Neural progenitor cell (in vitro differentiated cells): ENCODE results near the gene FLT3LG. TPM values are rescaled to one million over a fixed set of nuclear protein-coding genes. Genes with fewer than 3 reads are reported as not detected.
"Not testable (repeated sequence)": the region's sequence is repeated elsewhere in the genome, so short reads cannot be mapped to it uniquely, and the experiment has no call there.

ENCODE experiments used
- DNase-seq: peaks from one replicate; pipeline ENCODE4 v3.0.0-alpha.2; 2016; ENCODE audit warnings: low spot score
- H2AFZ ChIP-seq: fragments of 200-600 bp; sonication (generic); replicated peaks from 2 replicates; pipeline ENCODE4 v1.6.1; 2016; ENCODE audit warnings: antibody characterized with exemption
- H3F3A ChIP-seq: fragments of 200-600 bp; sonication (generic); 2 replicates; pipeline ENCODE4 v1.6.1; 2016; ENCODE audit warnings: antibody characterized with exemption, low read depth
- H3K27ac ChIP-seq: fragments of 200-600 bp; sonication (generic); 2 replicates; pipeline ENCODE4 v1.5.1; 2016; ENCODE audit warnings: mild to moderate bottlenecking
- H3K27me3 ChIP-seq: fragments of 200-600 bp; sonication (generic); 2 replicates; pipeline ENCODE4 v1.6.1; 2016; ENCODE audit warnings: mild to moderate bottlenecking, moderate library complexity
- H3K36me3 ChIP-seq: fragments of 200-600 bp; sonication (generic); 2 replicates; pipeline ENCODE4 v1.5.1; 2016
- H3K4me1 ChIP-seq: fragments of 200-600 bp; sonication (generic); 2 replicates; pipeline ENCODE4 v1.6.1; 2016; ENCODE audit warnings: mixed run types
- H3K4me2 ChIP-seq: fragments of 200-600 bp; sonication (generic); 2 replicates; pipeline ENCODE4 v1.6.1; 2016
- H3K4me3 ChIP-seq: fragments of 200-600 bp; sonication (generic); 2 replicates; pipeline ENCODE4 v1.5.1; 2016
- H3K79me2 ChIP-seq: fragments of 200-600 bp; sonication (generic); 2 replicates; pipeline ENCODE4 v1.6.1; 2016; ENCODE audit warnings: low read depth
- H3K9ac ChIP-seq: fragments of 200-600 bp; sonication (generic); 2 replicates; pipeline ENCODE4 v1.6.1; 2016
- H3K9me3 ChIP-seq: fragments of 200-600 bp; sonication (generic); 2 replicates; pipeline ENCODE4 v1.5.1; 2016; ENCODE audit warnings: low read depth
- H4K20me1 ChIP-seq: fragments of 200-600 bp; sonication (generic); 2 replicates; pipeline ENCODE4 v1.6.1; 2016; ENCODE audit warnings: low read depth
- H3K27ac Mint-ChIP-seq: 3 replicates; pipeline ENCODE4 v1.8.0; 2021; ENCODE audit warnings: mixed read lengths
- H3K27me3 Mint-ChIP-seq: 2 replicates; pipeline ENCODE4 v1.8.0; 2022; ENCODE audit warnings: low read depth, mild to moderate bottlenecking, inconsistent platforms, moderate library complexity, mixed read lengths; ENCODE audit not compliant: insufficient read depth
- H3K36me3 Mint-ChIP-seq: 3 replicates; pipeline ENCODE4 v1.8.0; 2021; ENCODE audit warnings: mixed read lengths
- H3K4me1 Mint-ChIP-seq: 3 replicates; pipeline ENCODE4 v1.8.0; 2021; ENCODE audit warnings: mixed read lengths
- H3K4me3 Mint-ChIP-seq: 3 replicates; pipeline ENCODE4 v1.8.0; 2021; ENCODE audit warnings: mild to moderate bottlenecking, moderate library complexity, mixed read lengths
- H3K9me3 Mint-ChIP-seq: 3 replicates; pipeline ENCODE4 v1.8.0; 2020; ENCODE audit warnings: mixed read lengths
- CTCF ChIP-seq: fragments of 200-600 bp; sonication (generic); IDR thresholded peaks from 2 replicates; pipeline ENCODE4 v1.5.1; 2017; ENCODE audit warnings: antibody characterized with exemption, mild to moderate bottlenecking
- EZH2 ChIP-seq: fragments of 200-600 bp; sonication (generic); IDR thresholded peaks from 2 replicates; pipeline ENCODE4 v1.6.1; 2017; ENCODE audit warnings: antibody characterized with exemption, mild to moderate bottlenecking, moderate library complexity
- EZH2phosphoT487 ChIP-seq: fragments of 200-600 bp; sonication (generic); IDR thresholded peaks from 2 replicates; pipeline ENCODE4 v1.6.1; 2017; ENCODE audit warnings: antibody characterized with exemption
- total RNA-seq: library from RNA; depleted of rRNA; stranded (reverse); fragments of >200 nt; gene quantifications from 2 replicates; pipeline ENCODE4 v1.2.3, GENCODE V29; 2015; ENCODE audit warnings: low replicate concordance

Gene FLT3LG
- total RNA-seq, 1 donor from 2014 or later: 0.24 TPM

- peaks cover 6% of the 10 kb centered on the region for H3K27me3 Mint-ChIP-seq
- Histone ChIP-seq H3K4me2 (no peak overlapping the region), H3K9me3 (no peaks in the 10 kb centered on the region), H3K4me3 (no peak overlapping the region), H3K27me3 (peaks cover 10% of the 10 kb centered on the region), H3K79me2 (no peaks in the 10 kb centered on the region), H2AFZ (no peak overlapping the region), H3K36me3 (no peaks in the 10 kb centered on the region), H3K9ac (no peak overlapping the region), H3K4me1 (peaks cover 13% of the 10 kb centered on the region), H3F3A (peaks cover 13% of the 10 kb centered on the region), H4K20me1 (no peaks in the 10 kb centered on the region), H3K27ac (no peak overlapping the region)
- H3K27ac Mint-ChIP-seq: no peak overlapping the region
- H3K36me3 Mint-ChIP-seq: peaks cover 7% of the 10 kb centered on the region
- H3K4me1 Mint-ChIP-seq: peaks cover 6% of the 10 kb centered on the region
- no peak overlapping the region for H3K4me3 Mint-ChIP-seq
- TF ChIP-seq CTCF (no peak), EZH2 (no peak), EZH2phosphoT487 (no peak)
- no peaks in the 10 kb centered on the region for H3K9me3 Mint-ChIP-seq
- DNase-seq: no peak
Measured at GRCh38 chr19:49469828-49470614, 4.0 kb upstream of the FLT3LG start.

GRCh38 chr19:49470615-49470978 is 3.4 kb upstream of the FLT3LG start:
- Histone ChIP-seq H3K4me3 (no peak overlapping the region), H3K36me3 (no peaks in the 10 kb centered on the region), H3K9me3 (no peaks in the 10 kb centered on the region), H3K9ac (no peak overlapping the region), H3K4me2 (no peak overlapping the region), H3F3A (peaks cover 18% of the 10 kb centered on the region), H3K79me2 (no peaks in the 10 kb centered on the region), H3K27me3 (peaks cover 14% of the 10 kb centered on the region), H2AFZ (no peak overlapping the region), H3K4me1 (peaks cover 13% of the 10 kb centered on the region), H3K27ac (no peak overlapping the region), H4K20me1 (no peaks in the 10 kb centered on the region)
- no peak for TF ChIP-seq CTCF
- H3K27me3 Mint-ChIP-seq: peaks cover 8% of the 10 kb centered on the region
- peaks cover 6% of the 10 kb centered on the region for H3K4me1 Mint-ChIP-seq
- H3K9me3 Mint-ChIP-seq: no peaks in the 10 kb centered on the region
- peaks cover 7% of the 10 kb centered on the region for H3K36me3 Mint-ChIP-seq
- no peak for DNase-seq
- no peak overlapping the region for H3K27ac Mint-ChIP-seq
- H3K4me3 Mint-ChIP-seq: no peak overlapping the region

DNA sequence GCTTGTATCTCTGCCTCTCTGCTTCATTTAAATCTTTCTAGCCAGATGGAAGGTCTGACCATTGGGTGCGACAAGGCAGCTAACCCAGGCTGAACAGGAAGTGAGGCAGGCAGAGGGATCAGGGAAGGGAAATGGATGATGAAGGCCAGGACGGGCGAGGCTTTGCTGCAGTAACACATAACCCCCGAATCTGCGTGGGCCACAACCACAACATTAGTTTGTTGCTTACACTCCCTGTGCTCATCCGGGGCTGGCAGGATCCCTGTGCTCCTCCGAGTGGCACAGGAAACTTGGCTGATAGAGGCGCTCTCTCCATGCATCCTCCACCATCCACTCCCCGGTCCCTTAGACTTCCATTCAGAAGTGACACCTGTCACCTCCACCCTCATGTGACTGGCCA is 1.1 kb upstream of the FLT3LG start:
- peaks cover 7% of the 10 kb centered on the region for H3K36me3 Mint-ChIP-seq
- peak overlapping the region; percentile 42 for H3K4me3 Mint-ChIP-seq
- H3K9me3 ChIP-seq: no peaks in the 10 kb centered on the region
- no peak overlapping the region for H3K4me2 ChIP-seq
- H3K27ac ChIP-seq: no peak overlapping the region
- H3K9ac ChIP-seq: no peak overlapping the region
- H3K9me3 Mint-ChIP-seq: no peaks in the 10 kb centered on the region
- H4K20me1 ChIP-seq: no peaks in the 10 kb centered on the region
- H2AFZ ChIP-seq: no peak overlapping the region
- TF ChIP-seq EZH2phosphoT487 (no peak), EZH2 (no peak), CTCF (no peak)
- no peaks in the 10 kb centered on the region for H3K36me3 ChIP-seq
- no peak overlapping the region for H3K4me3 ChIP-seq
- no peak for DNase-seq
- peaks cover 36% of the 10 kb centered on the region for H3F3A ChIP-seq
- no peak overlapping the region for H3K27ac Mint-ChIP-seq
- H3K27me3 Mint-ChIP-seq: peaks cover 10% of the 10 kb centered on the region
- H3K4me1 Mint-ChIP-seq: peaks cover 14% of the 10 kb centered on the region
- H3K4me1 ChIP-seq: peaks cover 13% of the 10 kb centered on the region
- no peaks in the 10 kb centered on the region for H3K79me2 ChIP-seq
- peaks cover 14% of the 10 kb centered on the region for H3K27me3 ChIP-seq

DNA sequence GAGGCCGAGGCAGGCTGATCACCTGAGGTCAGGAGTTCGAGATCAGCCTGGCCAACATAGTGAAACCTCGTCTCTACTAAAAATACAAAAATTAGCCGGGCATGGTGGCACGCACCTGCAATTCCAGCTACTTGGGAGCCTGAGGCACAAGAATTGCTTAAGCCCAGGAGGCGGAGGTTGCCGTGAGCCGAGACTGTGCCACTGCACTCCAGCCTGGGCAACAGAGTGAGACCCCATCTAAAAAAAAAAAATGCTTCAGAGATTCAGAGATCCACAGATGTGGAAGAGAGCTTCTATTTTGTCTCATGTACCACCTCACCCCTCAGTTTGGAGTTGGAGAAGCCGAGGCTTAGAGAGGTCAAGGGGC is 531 bp upstream of the FLT3LG start:
- Histone ChIP-seq H3K27me3 (peaks cover 14% of the 10 kb centered on the region), H3K4me3 (peak overlapping the region; percentile 39), H3K4me1 (peaks cover 13% of the 10 kb centered on the region), H3F3A (peaks cover 36% of the 10 kb centered on the region)
- H2AFZ ChIP-seq, H4K20me1 ChIP-seq, DNase-seq, H3K9ac ChIP-seq, H3K27ac ChIP-seq, H3K4me2 ChIP-seq, H3K9me3 ChIP-seq, H3K79me2 ChIP-seq, H3K9me3 Mint-ChIP-seq, H3K36me3 ChIP-seq, H3K27ac Mint-ChIP-seq, H3K36me3 Mint-ChIP-seq: not testable (repeated sequence)
- Mint-ChIP-seq H3K27me3 (peaks cover 10% of the 10 kb centered on the region), H3K4me1 (peaks cover 14% of the 10 kb centered on the region), H3K4me3 (peak overlapping the region; percentile 52)
